HepG2 (cell line): ENCODE data around the gene PRR19. TPM values are rescaled to one million over a fixed set of nuclear protein-coding genes. Genes with fewer than 3 reads are reported as not detected.
A peak's percentile ranks its signal among the peaks of the same experiment; 100 is the strongest.

Experiments used
- ARHGAP35 ChIP-seq: sonication (generic); formaldehyde crosslinking; IDR thresholded peaks from 2 replicates; pipeline ENCODE4 v1.9.0; 2022; ENCODE audit warnings: mild to moderate bottlenecking, inconsistent platforms, moderate library complexity, missing genetic modification reagents, borderline replicate concordance
- BCLAF1 ChIP-seq: fragments of 450-650 bp; IDR thresholded peaks from 2 replicates; pipeline ENCODE4 v1.6.1; 2017; ENCODE audit warnings: mild to moderate bottlenecking
- CBX5 ChIP-seq: sonication (generic); formaldehyde crosslinking; IDR thresholded peaks from 2 replicates; pipeline ENCODE4 v1.4.0; 2020; ENCODE audit warnings: missing genetic modification reagents, borderline replicate concordance
- CSRNP1 ChIP-seq: sonication (generic); formaldehyde crosslinking; IDR thresholded peaks from 2 replicates; pipeline ENCODE4 v1.8.1; 2023; ENCODE audit warnings: mild to moderate bottlenecking, missing genetic modification reagents
- HHEX ChIP-seq: IDR thresholded peaks from 2 replicates; pipeline ENCODE4 v1.6.1; 2016; ENCODE audit warnings: control low read depth
- HNF4G ChIP-seq, 2 experiments: sonication (generic) in 1 of 2; formaldehyde crosslinking in 1 of 2; IDR thresholded peaks; 2 replicates each; pipeline versions ENCODE4 v1.4.0 to v1.6.1; 2011 to 2020; ENCODE audit warnings: borderline replicate concordance in 2 of 2, low read depth in 2 of 2, mild to moderate bottlenecking in 2 of 2, low read length in 1 of 2, missing genetic modification reagents in 1 of 2, moderate library complexity in 1 of 2
- HNRNPL ChIP-seq: fragments of 200-400 bp; formaldehyde crosslinking; IDR thresholded peaks from 2 replicates; pipeline ENCODE4 v1.6.1; 2017; ENCODE audit warnings: mild to moderate bottlenecking, low read depth, low read length
- KDM4B ChIP-seq: sonication (generic); formaldehyde crosslinking; IDR thresholded peaks from 2 replicates; pipeline ENCODE4 v1.4.0; 2020; ENCODE audit warnings: missing genetic modification reagents
- MZF1 ChIP-seq: sonication (generic); formaldehyde crosslinking; IDR thresholded peaks from 2 replicates; pipeline ENCODE4 v1.8.1; 2023; ENCODE audit warnings: mild to moderate bottlenecking, missing genetic modification reagents, borderline replicate concordance
- POLR2AphosphoS2 ChIP-seq: IDR thresholded peaks from 2 replicates; pipeline ENCODE4 v1.6.1; 2011; ENCODE audit warnings: low read depth, low read length, improper control_type of control experiment
- SIX1 ChIP-seq: sonication (generic); formaldehyde crosslinking; IDR thresholded peaks from 2 replicates; pipeline ENCODE4 v1.4.0; 2020; ENCODE audit warnings: missing genetic modification reagents, borderline replicate concordance
- STAT5B ChIP-seq: sonication (generic); formaldehyde crosslinking; IDR thresholded peaks from 2 replicates; pipeline ENCODE4 v1.4.0; 2020; ENCODE audit warnings: missing genetic modification reagents
- TEAD3 ChIP-seq: optimal IDR thresholded peaks from 2 replicates; pipeline ENCODE3; 2016; ENCODE audit warnings: borderline replicate concordance
- ZBTB26 ChIP-seq: IDR thresholded peaks from 2 replicates; pipeline ENCODE4 v1.6.1; 2016; ENCODE audit warnings: missing compliant biosample characterization, missing genetic modification reagents, borderline replicate concordance
- ZNF136 ChIP-seq: sonication (generic); formaldehyde crosslinking; IDR thresholded peaks from 2 replicates; pipeline ENCODE4 v1.8.1; 2022; ENCODE audit warnings: low read depth, mild to moderate bottlenecking, moderate library complexity, missing genetic modification reagents
- ZNF205 ChIP-seq: IDR thresholded peaks from 2 replicates; pipeline ENCODE4 v1.6.1; 2018; ENCODE audit warnings: missing biosample characterization, missing genetic modification reagents
- ZNF275 ChIP-seq: sonication (generic); formaldehyde crosslinking; IDR thresholded peaks from 2 replicates; pipeline ENCODE4 v1.8.0; 2022; ENCODE audit warnings: missing genetic modification reagents, mild to moderate bottlenecking, inconsistent platforms, borderline replicate concordance
- ZNF441 ChIP-seq: sonication (generic); formaldehyde crosslinking; IDR thresholded peaks from 2 replicates; pipeline ENCODE4 v1.7.0; 2021; ENCODE audit warnings: missing genetic modification reagents, borderline replicate concordance
- ZNF674 ChIP-seq: sonication (generic); formaldehyde crosslinking; IDR thresholded peaks from 2 replicates; pipeline ENCODE4 v1.5.0; 2020; ENCODE audit warnings: low read depth, mild to moderate bottlenecking, missing genetic modification reagents
- ZNF737 ChIP-seq: sonication (generic); formaldehyde crosslinking; IDR thresholded peaks from 2 replicates; pipeline ENCODE4 v1.5.0; 2020; ENCODE audit warnings: missing genetic modification reagents, mild to moderate bottlenecking, borderline replicate concordance
- ZNF740 ChIP-seq: sonication (generic); formaldehyde crosslinking; IDR thresholded peaks from 2 replicates; pipeline ENCODE4 v1.4.0; 2020; ENCODE audit warnings: missing genetic modification reagents
- ZNF816 ChIP-seq: sonication (generic); formaldehyde crosslinking; IDR thresholded peaks from 2 replicates; pipeline ENCODE4 v1.8.0; 2022; ENCODE audit warnings: missing genetic modification reagents, mild to moderate bottlenecking, borderline replicate concordance
- ZSCAN22 ChIP-seq: sonication (generic); formaldehyde crosslinking; IDR thresholded peaks from 2 replicates; pipeline ENCODE4 v1.4.0; 2020; ENCODE audit warnings: mild to moderate bottlenecking, missing genetic modification reagents
- polyA plus RNA-seq, 8 experiments: library from polyadenylated mRNA; depleted of rRNA in 3 of 8; stranded (reverse) in 7 of 8; unstranded in 1 of 8; fragments of >200 nt; fragmentation: Illumina TruSeq in 4 of 8; extraction: Trizol in 4 of 8; gene quantifications; 2 replicates each; pipeline versions ENCODE4 v1.2.1 to v1.2.3, GENCODE V29; 2011 to 2016; ENCODE audit warnings: low read depth in 4 of 8, missing spikeins in 1 of 8, mixed read lengths in 1 of 8; ENCODE audit not compliant: insufficient read depth in 1 of 8
- total RNA-seq, 5 experiments: library from RNA; depleted of rRNA; stranded (reverse); fragments of >200 nt; fragmentation: Illumina TruSeq; extraction: Trizol; gene quantifications; 2 replicates each; pipeline ENCODE4 v1.2.3, GENCODE V29; 2016; ENCODE audit warnings: low read depth in 1 of 5

PRR19 gene
- total and polyA plus RNA-seq, 2 of the 13 experiments (the other 11 are each of a cell fraction or from before 2014, with no cell fraction given), result 0.21 to 0.33 TPM

- TF ChIP-seq ZBTB26 (CRISPR knock-in tag) (no peak; the same call in 1 of the 2 replicates), ZNF737 (CRISPR knock-in tag) (no peak), BCLAF1 (no peak), ZNF816 (CRISPR knock-in tag) (no peak), ZNF740 (CRISPR knock-in tag) (no peak), ZNF674 (CRISPR knock-in tag) (no peak), ZSCAN22 (CRISPR knock-in tag) (no peak), ZNF275 (CRISPR knock-in tag) (no peak), ARHGAP35 (CRISPR knock-in tag) (no peak), KDM4B (peak; percentile 50; the same call in 1 of the 2 replicates), SIX1 (CRISPR knock-in tag) (no peak), ZNF136 (no peak), HNF4G (IDR thresholded peaks at IDR 0.05; ENCODE audit: borderline replicate concordance, low read depth, low read length) (peak; percentile 67; the same call in 1 of the 2 replicates), HNF4G (CRISPR knock-in tag; IDR thresholded peaks at IDR 0.05; ENCODE audit: borderline replicate concordance, low read depth) (no peak), ZNF205 (CRISPR knock-in tag) (0 out of 2 replicates have a peak, but pooled peaks have one; percentile 16), TEAD3 (no peak), ZNF441 (CRISPR knock-in tag) (no peak; the same call in 1 of the 2 replicates), CSRNP1 (no peak), HNRNPL (no peak; the same call in 1 of the 2 replicates), POLR2AphosphoS2 (0 out of 2 replicates have a peak, but pooled peaks have one; percentile 48), CBX5 (CRISPR knock-in tag) (no peak; the same call in 1 of the 2 replicates), STAT5B (no peak), HHEX (no peak), MZF1 (CRISPR knock-in tag) (no peak)
Measured at GRCh38 chr19:42268142-42268703, 33.7 kb upstream of the PRR19 start (continued).
